HUES48 (cell line): Measurements from ENCODE around the gene SEMA6D.

Experiments
- H3K27ac ChIP-seq: one replicate; pipeline ENCODE4 v1.7.0; 2013; ENCODE audit warnings: low read depth, low read length, inconsistent platforms
- H3K27me3 ChIP-seq: 2 replicates; pipeline ENCODE4 v1.6.1; 2013; ENCODE audit warnings: mild to moderate bottlenecking, low read length; ENCODE audit not compliant: control insufficient read depth, insufficient read depth
- H3K36me3 ChIP-seq: 2 replicates; pipeline ENCODE4 v1.6.1; 2013; ENCODE audit warnings: low read length; ENCODE audit not compliant: control insufficient read depth, insufficient read depth
- H3K4me1 ChIP-seq: 2 replicates; pipeline ENCODE4 v1.6.1; 2013; ENCODE audit warnings: mild to moderate bottlenecking, low read length; ENCODE audit not compliant: control insufficient read depth, insufficient read depth
- H3K4me3 ChIP-seq: 2 replicates; pipeline ENCODE4 v1.5.1; 2013; ENCODE audit warnings: mild to moderate bottlenecking, low read depth, low read length
- H3K9ac ChIP-seq: 2 replicates; pipeline ENCODE4 v1.6.1; 2013; ENCODE audit warnings: mild to moderate bottlenecking, low read depth, low read length, moderate library complexity
- H3K9me3 ChIP-seq: 2 replicates; pipeline ENCODE4 v1.6.1; 2013; ENCODE audit warnings: low read length; ENCODE audit not compliant: control insufficient read depth, insufficient read depth

Gene SEMA6D

DNA sequence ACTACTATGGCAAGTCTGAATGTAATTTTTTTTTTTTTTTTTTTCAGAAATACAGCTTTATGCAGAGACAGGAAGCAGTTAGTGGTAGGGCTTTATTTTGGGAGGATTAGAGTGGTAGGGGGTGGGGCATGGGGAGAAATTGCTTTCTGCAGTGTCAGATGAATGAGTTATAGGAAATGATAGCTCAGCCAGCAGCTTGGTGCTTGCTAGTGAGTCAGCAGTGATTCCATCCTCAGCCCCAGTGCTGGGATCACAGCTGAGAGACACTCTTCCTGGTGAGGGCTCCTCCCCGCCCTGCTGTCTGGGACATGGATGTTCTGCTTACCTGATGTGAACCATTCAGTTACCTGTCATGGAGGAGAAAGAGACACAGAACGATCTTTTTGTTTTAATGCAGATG, 39.6 kb downstream of the SEMA6D start:
- no peaks in the 10 kb centered on the region for H3K27me3 ChIP-seq
- peaks cover 7% of the 10 kb centered on the region; the same call in 1 of the 2 replicates for H3K4me1 ChIP-seq
- H3K36me3 ChIP-seq: no peaks in the 10 kb centered on the region
- H3K9ac ChIP-seq: no peak overlapping the region
- no peak overlapping the region for H3K27ac ChIP-seq
- H3K9me3 ChIP-seq: peaks cover 13% of the 10 kb centered on the region
- no peak overlapping the region for H3K4me3 ChIP-seq

DNA sequence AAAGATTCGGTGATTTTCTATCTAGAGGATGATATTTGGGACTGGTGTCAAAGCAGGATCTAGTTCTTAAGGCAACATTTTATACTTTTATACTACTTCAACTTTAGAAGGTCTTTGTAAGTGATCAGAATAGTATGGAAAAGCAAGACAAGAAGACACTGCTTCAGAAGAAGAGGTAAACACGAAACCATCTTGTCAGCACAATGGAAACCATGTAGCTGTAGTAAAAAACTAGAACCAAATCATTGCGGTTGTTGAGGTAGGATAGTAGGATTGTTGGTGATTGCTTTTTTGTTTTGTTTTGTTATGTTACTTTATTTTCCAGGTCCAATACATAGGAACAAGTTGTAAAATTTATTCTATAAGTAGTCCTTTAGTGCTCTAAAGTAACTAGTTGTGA, 40.0 kb downstream of the SEMA6D start:
- H3K9ac ChIP-seq: no peak overlapping the region
- no peak overlapping the region for H3K27ac ChIP-seq

GRCh38 chr15:47762621-47763020, 45.3 kb downstream of the SEMA6D start:
- Histone ChIP-seq H3K9me3 (no peaks in the 10 kb centered on the region), H3K4me1 (no peaks in the 10 kb centered on the region), H3K27me3 (no peaks in the 10 kb centered on the region), H3K9ac (no peak overlapping the region), H3K4me3 (no peak overlapping the region), H3K36me3 (peaks cover 21% of the 10 kb centered on the region), H3K27ac (no peak overlapping the region)

More for the DNA sequence above, 40.0 kb downstream of the SEMA6D start:
- Histone ChIP-seq H3K4me3 (no peak overlapping the region), H3K4me1 (peaks cover 7% of the 10 kb centered on the region; the same call in 1 of the 2 replicates), H3K36me3 (0 out of 2 replicates have a peak, but pooled peaks cover 4% of the 10 kb centered on the region), H3K27me3 (no peaks in the 10 kb centered on the region), H3K9me3 (peaks cover 13% of the 10 kb centered on the region)

GRCh38 chr15:47764666-47765065, 47.4 kb downstream of the SEMA6D start:
- peaks cover 21% of the 10 kb centered on the region for H3K36me3 ChIP-seq
- H3K27ac ChIP-seq: no peak overlapping the region
- H3K27me3 ChIP-seq: no peaks in the 10 kb centered on the region
- no peak overlapping the region for H3K9ac ChIP-seq
- H3K4me1 ChIP-seq: no peaks in the 10 kb centered on the region
- H3K9me3 ChIP-seq: no peaks in the 10 kb centered on the region
- no peak overlapping the region for H3K4me3 ChIP-seq

- Histone ChIP-seq H3K27ac (no peak overlapping the region), H3K4me1 (no peaks in the 10 kb centered on the region), H3K4me3 (no peak overlapping the region), H3K27me3 (no peaks in the 10 kb centered on the region), H3K36me3 (peaks cover 30% of the 10 kb centered on the region), H3K9ac (no peak overlapping the region), H3K9me3 (no peaks in the 10 kb centered on the region)
Measured at GRCh38 chr15:47766406-47766805, 49.1 kb downstream of the SEMA6D start.

- Histone ChIP-seq H3K4me1 (no peaks in the 10 kb centered on the region), H3K4me3 (no peak overlapping the region), H3K9me3 (no peaks in the 10 kb centered on the region), H3K27ac (no peak overlapping the region), H3K27me3 (no peaks in the 10 kb centered on the region), H3K9ac (no peak overlapping the region), H3K36me3 (peaks cover 29% of the 10 kb centered on the region)
Measured at GRCh38 chr15:47767035-47767434, 49.7 kb downstream of the SEMA6D start.

DNA sequence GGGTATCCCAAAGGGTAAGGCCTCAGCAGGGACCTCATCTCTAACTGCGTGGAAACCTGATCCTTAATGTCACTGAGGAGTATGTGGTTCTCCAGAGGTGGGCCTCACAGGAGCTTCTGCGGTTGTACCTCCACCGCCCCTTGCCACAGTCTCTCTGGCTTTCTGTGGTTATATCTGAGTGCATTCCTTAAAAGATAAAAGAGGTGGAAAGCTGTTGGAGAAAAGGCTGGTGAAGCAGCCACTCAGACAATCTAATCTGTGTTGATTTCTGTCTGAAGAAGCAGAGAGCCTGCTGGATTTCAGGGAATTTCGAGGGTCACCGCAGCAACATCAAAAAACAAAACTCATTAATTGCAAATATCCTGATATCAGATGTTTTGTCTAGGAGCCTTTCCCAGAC, 51.4 kb downstream of the SEMA6D start:
- H3K9ac ChIP-seq: no peak overlapping the region
- H3K27ac ChIP-seq: no peak overlapping the region

DNA sequence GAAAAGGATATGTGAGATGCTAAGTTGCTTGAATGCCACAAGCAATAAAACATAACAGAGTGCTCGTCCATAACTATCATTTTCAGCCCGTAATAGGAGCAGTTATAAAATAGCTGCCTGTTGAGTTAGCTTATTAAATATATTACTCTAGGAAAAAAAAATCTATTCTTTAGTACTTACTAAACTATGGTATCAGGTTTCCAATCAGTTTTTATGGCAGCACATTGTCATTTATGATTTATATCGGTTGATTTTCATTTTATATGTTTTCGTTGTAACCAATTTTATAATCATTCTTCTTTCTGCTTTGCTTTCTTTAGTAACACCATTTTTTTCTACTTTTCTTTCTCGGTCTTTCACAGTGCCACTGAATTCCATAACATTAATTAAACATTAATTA, 51.9 kb downstream of the SEMA6D start:
- Histone ChIP-seq H3K9ac (no peak overlapping the region), H3K27ac (no peak overlapping the region), H3K4me1 (peaks cover 10% of the 10 kb centered on the region; the same call in 1 of the 2 replicates), H3K27me3 (no peaks in the 10 kb centered on the region), H3K9me3 (no peaks in the 10 kb centered on the region), H3K4me3 (no peak overlapping the region), H3K36me3 (peaks cover 25% of the 10 kb centered on the region)

More for the DNA sequence above, 51.4 kb downstream of the SEMA6D start:
- Histone ChIP-seq H3K36me3 (peaks cover 25% of the 10 kb centered on the region), H3K27me3 (no peaks in the 10 kb centered on the region), H3K4me1 (peaks cover 10% of the 10 kb centered on the region; the same call in 1 of the 2 replicates), H3K9me3 (no peaks in the 10 kb centered on the region), H3K4me3 (no peak overlapping the region)

DNA sequence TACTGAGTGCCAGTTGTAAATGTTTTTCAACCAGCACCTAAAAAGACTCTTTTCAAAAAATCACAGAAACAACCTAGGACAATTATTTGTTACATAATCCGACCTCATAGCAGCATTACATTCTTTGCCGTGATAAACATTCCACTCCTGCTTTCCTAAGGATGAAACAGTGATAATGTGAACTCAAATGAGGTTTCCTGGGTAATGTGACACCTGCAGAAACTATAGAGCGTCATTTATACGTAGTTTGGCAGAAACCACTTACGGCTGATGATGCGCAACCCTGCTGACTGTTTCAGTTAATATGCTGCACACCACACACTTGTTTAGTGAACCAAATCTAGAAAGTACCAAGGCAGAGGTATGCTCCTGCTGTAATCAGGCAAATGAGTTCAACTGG, 55.8 kb downstream of the SEMA6D start:
- Histone ChIP-seq H3K27me3 (no peaks in the 10 kb centered on the region), H3K4me3 (no peak overlapping the region), H3K9me3 (no peaks in the 10 kb centered on the region), H3K9ac (no peak overlapping the region), H3K27ac (no peak overlapping the region), H3K36me3 (peaks cover 9% of the 10 kb centered on the region), H3K4me1 (peaks cover 24% of the 10 kb centered on the region)

DNA sequence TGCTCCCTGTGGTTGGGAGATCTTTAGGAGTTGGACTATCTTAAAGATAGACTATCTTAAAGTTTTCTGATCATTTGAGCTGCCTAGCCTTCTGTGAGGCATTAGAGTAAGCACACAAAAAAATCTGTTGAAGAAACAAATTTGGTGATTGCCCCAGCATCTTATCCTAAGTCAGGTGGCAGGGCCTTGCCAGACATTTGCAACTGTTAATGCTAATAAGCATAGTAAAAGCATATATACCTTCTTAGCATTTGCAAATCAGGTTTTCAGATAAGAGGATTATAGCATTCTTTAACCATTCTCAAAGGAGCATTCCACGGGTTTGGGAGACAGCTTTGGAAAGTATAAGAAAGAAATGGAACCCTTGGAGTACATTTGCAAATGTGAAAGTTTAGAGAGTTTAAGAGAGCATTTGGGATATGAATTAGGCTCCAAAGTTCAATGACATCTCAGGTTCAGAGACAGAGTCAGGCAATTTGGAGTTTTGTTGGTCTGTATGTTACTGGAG, 61.0 kb downstream of the SEMA6D start:
- no peaks in the 10 kb centered on the region for H3K27me3 ChIP-seq
- H3K9me3 ChIP-seq: no peaks in the 10 kb centered on the region
- no peak overlapping the region for H3K9ac ChIP-seq
- peak overlapping the region; percentile 87 for H3K27ac ChIP-seq
- H3K4me3 ChIP-seq: peak overlapping the region; percentile 23; the same call in 1 of the 2 replicates
- H3K36me3 ChIP-seq: no peaks in the 10 kb centered on the region
- H3K4me1 ChIP-seq: peaks cover 31% of the 10 kb centered on the region

DNA sequence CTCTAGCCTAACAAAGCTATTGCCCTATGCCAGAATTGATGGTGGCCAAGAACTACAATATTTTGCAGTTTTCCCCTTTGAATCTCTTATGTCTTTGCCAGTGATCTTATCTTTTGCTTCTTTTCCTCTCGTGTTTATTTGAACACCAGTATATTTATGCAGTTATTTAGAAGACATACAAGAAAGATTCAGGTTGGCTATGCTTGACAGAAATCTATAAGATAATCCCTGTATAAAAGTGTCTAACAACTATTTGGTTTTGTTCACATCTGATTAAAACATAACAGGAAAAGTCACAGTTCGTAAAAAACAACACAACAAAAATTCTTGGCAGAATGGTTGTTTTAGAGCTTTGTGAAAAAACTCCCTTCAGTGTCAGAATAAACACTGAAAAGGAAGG, 63.7 kb downstream of the SEMA6D start:
- Histone ChIP-seq H3K27ac (no peak overlapping the region), H3K27me3 (no peaks in the 10 kb centered on the region), H3K9ac (no peak overlapping the region), H3K9me3 (no peaks in the 10 kb centered on the region), H3K36me3 (no peaks in the 10 kb centered on the region), H3K4me1 (peaks cover 31% of the 10 kb centered on the region), H3K4me3 (no peak overlapping the region)
